Measurements from ENCODE around the gene C19orf85.

C19orf85 gene

DNA sequence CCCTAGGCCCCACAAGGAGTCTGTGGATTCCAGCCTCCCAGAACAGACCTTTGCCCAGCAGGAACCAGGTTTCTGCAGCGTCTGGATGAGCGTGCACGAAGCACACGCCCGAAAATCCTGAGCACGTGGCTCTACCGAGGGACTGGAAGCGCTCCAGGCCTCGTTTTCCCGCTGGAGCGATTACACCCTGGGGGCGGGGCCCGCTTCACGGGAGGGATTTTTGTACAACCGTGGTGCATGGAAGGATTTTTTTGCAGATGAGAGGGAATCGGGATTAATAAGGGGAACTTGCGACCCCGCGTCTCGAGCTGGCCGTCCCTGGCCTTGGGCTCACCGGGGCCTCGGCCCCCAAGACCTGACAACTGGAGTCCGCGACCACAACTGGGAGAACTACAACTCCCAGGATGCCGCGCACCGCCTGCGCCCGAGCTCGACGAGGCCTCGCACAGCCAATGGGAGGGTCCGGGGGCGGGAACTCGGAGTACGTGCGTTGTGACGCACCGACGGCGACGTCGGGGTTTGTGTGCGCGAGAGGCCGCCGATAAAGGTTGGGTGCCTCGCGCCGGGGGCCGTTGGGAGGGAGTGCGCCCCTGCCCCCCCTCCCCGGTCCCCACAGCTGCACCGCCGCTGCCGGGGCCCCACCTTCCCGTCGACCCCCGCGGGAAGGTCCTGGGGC, 11.7 kb upstream of the C19orf85 start, which contains the start of gene ZNF628:
ZNF628 (plus strand) TSS at position 518 of the 676 bp plus-strand sequence. CDS start 3,294 bp downstream, outside the sequence.
- peak; percentile 97 for DNase-seq

DNA sequence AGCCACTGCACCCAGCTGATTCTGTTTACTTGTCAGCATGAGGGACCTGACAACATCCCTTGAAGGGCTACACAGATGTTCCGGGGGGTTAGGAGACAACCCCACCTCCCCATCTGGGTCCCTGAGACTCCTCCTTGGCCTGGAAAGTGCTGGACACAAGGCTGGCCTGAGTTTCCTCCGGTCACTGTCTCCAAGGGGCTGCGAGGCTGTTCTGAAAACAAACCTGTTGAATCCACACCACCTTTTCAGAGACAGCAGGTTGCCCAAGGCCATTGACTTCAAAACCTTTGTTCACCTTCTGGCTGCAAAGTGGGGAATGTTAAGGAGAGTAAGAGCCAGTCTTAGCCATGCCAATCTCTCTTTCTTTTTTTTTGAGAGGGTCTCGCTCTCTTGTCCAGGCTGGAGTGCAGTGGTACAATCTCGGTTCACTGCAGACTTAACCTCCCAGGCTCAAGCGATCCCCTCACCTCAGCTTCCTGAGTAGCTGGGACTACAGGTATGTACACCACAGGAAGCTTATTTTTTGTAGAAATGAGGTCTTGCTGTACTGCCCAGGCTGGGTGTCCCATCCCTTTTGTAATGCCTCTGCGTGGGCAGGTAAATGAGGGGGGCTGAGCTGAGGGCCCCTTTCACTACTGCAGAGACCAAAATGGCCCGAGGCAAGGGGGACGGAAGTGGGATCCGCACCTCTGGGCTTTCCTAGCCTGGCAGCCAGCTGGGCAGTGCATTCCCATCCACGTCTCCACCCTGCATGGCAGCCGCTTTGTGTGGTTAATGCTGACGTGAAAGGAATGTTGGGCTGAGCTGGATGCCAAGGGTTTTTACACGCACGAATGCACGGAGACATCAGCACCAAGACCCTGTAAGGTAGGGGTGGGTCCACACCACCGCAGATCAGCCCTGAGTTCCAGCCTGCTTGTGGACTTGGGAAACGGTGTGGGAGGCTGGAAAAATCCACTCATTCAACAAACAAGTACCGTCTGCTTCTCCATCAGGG, 10.0 kb upstream of the C19orf85 start:
- DNase-seq = no peak

DNA sequence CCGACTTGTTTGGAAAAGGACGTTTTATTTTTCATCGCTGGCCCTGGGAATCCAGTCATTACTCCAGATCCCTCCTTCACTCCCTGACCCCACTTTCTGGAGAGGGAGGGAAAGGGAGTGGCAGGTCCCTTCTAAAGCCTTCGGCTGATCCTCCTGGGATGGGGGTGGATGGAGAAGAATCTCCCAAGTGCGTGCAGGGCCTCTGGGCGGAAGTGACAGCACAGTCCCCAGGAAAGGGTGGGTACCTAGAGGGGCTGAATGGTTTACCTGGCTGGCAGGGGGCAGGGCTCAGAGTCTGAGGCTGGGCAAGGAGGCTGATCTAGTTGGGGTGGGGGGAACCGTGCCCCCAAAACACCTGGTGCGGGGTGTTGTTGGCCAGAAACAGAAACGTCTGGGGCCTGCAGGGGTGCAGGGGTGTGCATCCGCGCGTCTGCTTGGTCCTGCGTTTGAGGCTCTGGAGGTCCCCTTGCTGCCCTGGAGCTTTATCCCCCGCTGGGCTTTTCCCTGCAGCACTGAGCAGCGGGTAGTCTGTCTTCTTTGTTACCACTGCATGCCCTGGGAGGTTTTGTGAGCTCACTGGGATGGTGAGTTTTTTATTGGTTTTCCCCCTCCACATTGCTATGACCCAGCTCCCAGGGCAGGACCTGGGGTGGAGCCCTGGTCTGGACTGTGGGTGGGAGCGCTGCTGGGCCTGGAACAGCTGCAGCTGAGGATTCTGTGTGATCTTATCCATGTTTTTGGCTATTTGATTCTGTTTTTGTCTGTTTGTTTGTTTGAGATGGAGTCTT, 8.9 kb upstream of the C19orf85 start:
- DNase-seq = no peak

DNA sequence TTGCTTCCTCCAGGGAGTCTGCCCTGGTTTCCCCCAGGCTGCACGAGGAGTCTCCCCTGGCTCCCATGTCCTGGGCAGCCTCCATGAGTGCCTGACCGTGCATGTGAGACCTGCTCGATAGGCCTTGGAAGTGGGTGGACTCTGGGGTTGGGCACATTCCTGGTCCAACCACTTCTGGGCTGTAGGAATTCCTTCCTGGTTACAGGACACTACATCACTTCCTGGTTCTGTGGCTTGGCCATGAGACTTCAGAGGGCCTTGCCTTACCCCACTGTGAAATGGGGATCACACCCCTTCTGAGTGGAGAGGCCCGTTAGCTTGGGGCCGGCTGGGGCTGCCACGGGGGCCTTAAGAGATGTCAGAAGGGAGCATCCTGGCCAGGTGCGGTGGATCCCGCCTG, 7.9 kb upstream of the C19orf85 start:
- no peak for DNase-seq

DNA sequence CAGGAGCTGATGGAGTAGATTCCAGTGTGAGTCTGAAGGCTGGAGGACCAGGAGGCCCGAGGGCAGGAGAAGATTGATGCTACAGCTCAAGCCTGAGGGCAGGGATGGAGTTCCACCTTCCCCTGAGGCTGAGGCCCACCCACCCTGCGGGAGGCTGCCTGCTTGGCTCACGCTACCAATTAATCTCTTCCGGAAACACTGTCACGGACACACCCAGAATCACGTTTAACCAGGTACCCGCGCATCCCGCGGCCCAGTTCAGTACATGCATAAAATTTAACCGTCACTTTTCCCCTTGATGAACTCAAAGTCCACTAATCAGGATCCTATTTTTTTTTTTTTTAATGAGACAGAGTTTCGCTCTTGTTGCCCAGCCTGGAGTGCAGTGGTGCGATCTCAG, 6.7 kb upstream of the C19orf85 start:
- no peak for DNase-seq

DNA sequence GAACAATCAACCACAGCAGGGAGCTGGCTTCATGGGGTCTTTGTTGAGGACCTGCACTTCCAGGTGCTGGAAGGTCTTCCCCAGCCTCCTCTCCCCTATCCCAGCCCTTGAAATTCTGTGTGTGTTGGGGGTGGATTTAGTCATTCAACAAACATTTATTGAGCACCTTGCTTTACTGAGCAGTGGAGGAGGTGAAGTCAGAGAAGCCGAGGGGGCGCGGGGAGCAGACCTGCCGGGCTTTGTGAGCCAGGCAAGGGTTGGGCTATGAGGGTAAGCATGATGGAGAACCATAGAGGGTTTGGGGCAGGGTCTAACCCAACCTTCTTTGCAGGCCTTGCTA, 3.5 kb upstream of the C19orf85 start:
- DNase-seq = no peak

DNA sequence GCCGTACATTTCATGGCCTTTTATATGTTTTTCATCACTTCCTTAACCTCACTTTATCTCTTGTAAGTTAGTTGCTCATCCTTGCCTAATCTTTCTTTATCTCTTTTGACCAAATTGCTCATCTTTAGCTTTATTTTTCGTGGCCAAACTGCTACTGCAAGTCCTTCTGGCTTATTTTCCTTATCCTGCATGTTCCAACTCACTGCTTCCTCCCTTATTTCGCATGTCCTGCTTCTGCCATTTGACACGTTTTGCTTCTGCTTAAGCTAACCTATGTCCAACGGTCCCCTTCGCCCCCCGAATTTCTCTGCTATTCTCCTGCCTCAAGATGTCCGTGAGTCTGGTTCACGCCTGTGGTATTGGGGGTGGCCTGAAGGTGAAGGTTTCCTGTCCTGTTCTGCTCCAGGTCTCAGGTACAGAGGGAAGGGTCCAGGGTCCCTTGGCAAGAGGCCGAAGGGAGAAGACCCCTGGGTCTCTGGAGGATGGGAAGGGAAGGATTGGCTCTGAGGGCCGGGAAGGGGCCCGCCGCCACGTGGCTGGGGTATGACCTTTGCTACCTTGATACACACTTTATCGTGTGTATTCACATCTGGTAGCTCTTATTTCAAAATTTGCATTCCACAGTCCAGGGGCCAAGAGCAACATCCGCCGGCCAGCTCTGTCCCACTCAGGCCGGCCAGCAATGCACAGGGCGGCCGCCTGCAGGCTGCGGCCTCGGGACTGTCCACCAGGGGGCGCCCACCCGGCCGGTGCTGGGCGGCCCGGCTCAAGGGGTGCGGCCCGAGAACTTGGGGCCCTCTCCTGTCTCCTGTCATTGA, 2.9 kb upstream of the C19orf85 start:
- DNase-seq = peak in 1 of 2 donors; percentile 72

DNA sequence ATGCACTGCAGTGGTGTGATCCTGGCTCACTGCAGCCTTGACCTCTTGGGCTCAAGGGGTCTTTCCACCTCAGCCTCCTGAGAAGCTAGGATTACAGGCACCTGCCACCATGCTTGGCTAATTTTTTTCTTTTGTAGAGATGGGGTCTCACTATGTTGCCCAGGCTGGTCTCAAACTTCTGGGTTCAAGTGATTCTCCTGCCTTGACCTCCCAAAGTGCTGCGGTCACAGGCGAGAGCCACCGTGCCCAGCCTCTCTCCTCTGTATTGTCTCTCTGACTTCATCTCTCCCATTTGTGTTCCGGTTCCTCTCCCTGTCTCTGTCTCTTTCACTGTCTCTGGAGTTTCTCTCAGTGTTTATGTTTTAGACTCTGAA, 1.7 kb upstream of the C19orf85 start:
- DNase-seq = no peak

DNA sequence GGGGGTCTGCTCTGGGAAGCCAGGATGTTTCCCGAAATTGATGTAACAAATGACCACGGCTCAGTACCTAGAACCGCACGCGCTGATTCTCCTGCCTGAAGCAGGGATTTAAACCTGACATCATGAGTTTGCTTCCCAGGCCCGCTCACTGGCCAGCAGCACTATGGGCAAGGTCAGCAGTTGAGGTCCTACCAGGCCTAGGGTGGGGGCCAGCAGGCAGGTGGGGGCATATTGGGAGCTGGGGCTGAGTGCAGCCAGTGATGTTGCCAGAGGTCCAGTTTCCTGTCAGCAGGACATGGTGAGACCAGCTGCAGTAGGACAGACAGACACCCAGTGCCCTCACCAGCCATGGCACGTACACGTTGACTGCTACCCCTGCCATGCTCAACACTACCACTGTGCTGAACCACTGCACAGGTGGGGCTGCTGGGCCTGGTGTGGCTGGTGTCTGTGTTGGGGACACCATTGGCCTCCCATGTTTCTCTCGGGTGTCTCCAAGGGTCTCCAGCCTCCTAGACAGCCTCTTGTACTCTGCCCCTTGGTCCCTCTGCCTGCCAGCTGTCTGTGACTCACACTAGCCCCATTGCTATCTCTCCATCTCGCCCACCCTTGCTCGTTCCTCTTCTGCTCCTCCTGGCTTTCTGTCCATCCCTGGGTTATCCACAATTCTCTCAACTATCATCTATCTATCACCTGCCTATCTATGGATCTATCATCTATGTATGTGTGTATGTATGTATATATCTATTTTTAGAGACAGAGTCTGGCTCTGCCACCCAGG, 1.1 kb upstream of the C19orf85 start:
- DNase-seq = no peak

DNA sequence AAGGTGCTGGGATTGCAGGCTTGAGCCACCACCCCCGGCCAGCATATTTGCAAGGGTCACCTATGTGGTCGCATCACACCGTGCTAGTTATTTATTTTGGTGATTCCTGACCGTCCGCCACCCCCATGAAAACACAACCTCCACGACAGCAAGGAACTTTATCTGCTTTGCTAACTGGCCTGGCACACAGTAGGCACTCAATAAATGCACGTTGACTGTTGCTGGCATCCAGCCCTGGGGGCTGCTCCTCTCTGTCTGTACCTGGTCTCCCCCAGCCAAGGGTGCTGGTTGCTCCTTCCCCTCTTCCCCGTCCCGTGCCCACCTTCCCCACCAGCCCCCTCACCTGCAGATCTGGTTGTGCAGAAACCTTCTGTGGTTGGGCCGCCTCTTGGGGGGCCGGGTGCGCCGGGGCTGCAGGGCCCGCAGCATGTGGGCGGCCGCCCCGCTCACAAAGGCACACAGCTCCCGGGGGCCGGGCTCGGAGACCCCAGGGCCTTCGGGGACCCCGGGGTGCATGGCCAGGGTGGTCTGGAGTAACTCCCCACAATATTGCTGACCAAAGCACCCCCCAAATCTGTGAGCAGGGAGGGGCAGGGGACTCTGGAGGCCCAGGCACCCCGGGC, 401 bp downstream of the C19orf85 start:
- DNase-seq = no peak

DNA sequence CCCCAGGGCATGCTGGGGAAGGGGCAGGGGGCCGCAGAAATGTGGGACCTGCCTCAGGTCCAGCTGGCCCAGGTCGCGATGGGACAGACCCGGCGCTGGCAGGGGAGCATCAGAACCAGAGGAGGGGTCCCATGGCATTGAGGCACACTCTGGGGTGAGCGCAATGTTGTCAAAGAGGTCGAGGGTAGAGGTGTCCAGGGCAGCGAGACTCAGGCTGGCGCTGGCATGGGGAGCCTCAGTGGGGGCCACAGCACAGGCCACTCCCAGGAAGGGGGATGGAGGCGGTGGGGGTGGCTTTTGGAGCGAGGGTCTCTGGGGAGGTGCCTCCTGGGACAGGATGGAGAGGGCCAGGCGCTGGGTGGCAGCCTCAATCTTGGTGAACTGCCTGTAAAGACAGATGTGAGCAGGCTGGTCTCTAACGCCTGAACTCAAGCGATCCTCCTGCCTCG, 944 bp downstream of the C19orf85 start:
- no peak for DNase-seq

DNA sequence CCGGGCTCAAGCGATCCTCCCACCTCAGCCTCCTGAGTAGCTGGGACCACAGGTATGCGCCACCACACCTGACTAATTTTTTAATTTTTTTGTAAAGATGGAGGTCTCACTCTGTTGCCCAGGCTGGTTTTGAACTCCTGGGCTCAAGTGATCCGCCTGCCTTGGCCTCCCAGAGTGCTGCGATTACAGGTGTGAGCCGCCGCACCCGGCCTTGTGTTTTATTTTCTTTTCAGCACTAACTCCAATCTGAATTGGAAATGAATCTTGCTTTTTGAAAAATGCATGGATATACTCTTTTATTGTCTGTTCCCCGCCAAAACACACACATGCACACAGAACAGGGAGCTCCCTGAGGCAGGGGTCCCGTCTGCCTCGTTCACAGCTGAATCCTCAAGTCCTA, 1.8 kb downstream of the C19orf85 start:
- DNase-seq = no peak

DNA sequence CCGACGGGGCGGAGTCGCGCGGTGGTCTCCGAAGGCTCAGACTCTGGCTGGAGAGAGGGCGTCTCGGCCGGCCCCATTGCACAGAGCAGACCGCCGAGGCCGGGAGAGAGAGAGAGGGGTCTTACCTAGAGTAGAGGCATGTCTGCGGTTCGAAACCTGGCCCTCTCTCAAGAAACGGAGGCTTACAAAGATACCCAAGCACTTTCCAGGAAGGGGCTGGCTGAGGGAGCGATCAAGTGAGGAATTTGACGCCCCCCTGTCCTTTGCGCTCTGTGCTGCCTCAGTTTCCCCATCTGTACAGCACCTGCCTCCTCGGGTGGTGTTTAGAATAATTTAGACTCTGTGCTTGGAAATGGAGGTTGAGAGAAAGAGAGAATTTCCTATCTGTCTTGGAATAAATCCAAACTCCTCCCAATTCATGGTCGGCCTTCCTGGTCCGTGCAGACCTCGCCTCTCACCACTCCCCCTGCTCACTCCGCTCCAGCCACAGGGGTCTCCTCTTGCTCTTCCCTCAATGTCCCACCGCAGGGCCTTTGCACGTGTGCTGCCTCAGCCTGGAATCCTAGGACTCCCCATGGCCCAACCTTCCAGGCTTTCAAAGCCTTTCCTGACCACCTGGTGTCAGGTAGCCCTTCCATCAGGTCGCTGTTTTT, 2.5 kb downstream of the C19orf85 start:
- peak in 1 of 2 donors; percentile 29 for DNase-seq

DNA sequence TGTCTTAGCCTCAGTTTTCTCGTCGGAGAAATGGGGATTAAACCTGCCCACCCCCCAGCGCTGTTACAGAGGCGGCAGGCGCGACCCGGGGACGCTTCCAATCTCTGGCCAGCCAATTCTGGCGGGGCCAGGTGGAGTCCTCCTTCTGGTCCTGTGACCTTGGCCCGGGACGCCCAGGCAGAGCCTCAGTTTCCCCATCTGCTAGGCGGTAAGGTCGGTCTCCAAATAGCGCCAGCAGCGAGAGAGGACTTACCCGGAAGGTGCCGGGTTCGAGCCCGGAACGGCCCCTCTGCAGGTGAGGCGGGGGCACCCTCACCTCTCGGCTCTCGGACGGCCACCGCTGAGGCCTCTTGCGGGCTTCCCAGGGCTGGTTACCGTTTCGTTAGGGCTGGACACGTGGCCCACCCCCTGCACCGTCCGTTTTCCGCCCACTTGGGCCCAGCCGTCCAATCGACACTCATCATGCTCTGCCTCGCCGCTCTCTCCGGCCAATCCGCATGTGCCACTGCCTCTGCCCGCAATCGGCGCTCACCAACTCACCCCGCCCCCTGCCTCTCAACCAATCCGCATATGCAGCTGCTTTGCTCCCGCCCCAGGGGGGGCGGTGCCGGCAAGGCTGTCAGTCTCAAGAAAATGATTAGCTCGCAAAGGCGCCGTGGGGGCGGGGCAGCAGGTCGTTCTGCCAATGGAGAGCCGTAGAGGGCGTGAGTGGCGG, 3.1 kb downstream of the C19orf85 start, which contains the start of gene ISOC2:
ISOC2 (minus strand) TSS at position 384 of the 715 bp plus-strand sequence. CDS start 5,156 bp downstream, outside the sequence.
- DNase-seq = peak; percentile 99 to 100

DNA sequence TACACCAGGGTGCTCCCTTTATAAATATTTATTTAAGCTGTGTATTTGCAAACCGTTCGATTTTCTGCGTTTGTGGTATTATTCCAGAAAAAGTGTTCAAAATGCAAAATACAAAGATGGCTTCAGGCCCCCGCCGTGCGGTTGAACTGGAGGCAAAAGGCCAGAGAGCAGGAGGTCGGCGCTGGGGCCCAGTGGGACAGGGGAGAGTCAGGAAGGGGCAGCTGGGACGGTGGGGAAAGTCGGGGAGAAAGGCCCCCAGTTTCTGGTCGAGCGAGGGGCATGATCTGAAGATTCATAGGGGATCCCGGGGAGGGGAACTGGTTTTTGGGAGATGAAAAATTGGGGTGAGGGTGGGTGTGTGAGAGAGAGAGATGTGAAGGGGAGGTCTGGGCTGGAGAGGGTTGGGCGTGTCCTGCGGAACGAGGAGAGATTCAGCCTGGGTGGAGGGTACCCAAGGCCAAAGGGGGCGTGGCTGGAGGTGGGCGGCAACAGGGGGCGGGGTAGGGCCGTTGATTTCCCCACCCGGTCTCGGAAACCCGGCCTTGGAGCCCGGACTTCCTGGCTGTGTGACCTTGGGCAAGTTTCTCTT, 3.8 kb downstream of the C19orf85 start:
- DNase-seq = peak; percentile 45 to 71

DNA sequence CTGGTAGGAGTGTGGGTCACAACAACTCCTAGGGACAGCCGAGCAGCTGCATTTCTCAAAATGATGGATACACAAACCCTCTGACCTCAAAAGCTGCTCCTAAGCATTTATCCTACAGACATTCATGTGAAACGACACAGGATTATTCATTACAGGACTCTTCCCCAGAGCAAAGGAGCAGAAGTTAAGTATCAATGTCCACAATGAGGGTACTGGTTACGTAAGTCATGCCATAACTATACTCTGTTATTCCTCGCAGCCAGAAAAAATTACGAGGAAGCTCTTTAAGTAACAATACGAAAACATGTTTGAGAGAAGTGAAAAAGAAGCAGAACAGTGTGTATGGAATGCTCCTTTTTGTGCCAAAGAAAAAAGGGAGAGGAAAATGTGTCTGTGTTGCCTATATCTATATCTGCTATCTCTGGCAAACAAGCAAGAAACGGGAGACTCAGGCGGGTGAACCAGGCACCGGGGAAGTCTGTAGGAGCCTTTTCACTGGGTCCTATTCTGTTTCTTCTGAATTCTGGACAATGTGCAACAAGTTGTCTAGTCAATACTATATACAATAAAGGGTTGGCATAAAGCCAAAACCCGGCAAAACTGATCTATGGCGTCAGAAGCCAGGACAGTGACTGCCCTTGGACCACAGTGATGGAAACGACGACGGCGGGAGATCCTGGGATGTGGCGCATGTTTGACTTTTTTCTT, 4.4 kb downstream of the C19orf85 start:
- DNase-seq = peak in 1 of 2 donors; percentile 6

DNA sequence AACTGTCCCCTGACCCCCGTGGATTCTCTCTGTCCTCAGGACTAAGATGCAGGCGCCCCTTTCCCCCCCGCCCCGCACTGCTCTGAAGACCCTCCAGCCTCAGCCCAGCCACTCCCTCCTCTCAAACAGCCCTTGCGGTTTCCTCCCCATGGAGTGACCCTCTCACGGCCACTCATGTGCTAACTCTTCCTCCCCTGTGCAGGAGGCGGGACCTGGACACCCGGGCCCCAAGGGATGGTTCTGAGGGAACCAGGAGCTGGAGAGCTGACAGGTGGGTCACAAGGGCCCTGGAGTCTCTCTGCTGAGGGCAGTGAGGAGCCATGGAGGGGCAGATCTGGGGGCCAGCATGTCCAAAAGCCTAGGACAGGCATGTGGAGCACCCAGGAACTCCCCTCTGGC, 5.0 kb downstream of the C19orf85 start:
- DNase-seq = no peak

DNA sequence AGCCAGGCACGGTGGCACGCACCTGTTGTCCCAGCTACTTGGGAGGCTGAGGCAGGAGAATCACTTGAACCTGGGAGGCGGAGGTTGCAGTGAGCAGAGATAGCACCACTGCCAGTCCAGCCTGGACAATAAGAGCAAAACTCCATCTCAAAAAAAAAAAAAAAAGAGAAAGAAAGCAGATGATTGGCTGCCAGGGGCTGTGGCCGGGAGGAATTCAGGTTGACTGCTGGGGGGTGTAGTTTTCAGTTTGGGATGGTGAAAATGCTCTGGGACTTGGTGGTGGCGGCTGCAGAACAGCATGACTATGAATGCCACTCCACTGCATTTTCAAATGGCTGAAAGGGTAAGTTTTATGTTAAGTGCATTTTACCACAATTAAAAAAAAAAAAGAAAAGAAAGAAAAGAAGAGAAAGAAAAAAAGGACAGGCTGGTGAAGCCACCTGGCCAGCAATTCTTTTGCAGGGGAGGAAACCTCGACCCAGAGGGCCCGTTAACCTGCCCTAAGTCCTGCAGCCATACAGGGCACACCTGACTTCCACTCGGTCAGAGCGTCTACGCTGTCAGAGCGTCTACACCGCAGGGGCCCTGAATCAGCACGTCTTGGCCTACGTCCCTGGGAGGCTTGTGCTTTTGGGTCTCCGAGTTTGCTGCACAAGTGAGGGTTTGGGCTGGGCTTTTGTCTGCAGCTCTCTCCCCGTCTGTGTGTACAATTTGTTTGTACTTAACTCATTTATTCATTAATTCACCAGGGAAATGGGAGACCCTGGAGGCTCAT, 6.7 kb downstream of the C19orf85 start:
- DNase-seq = no peak

Data from inflammatory macrophage treated with lipopolysaccharide for 1 hour (primary cell).